ENCODE data around the gene RRP36.

DNA sequence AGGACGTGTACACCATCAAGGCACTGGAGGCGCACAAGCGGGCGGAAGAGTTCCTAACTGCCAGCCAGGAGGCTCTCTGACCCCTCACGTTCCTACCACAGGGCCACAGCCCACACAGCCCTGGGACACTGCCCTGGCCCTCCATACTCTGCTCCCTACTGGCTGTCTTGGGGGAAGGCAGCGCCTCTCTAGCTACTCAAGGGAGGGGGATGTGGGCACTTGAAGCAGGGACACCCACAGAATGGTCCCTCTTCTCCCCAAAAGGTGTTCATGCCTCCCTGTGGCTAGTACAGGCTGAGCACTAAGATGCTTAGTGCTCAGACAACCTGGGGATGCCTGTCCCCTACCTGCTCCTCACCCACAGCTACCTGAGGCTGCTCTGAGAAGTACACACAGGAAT lies 10.2 kb upstream of the RRP36 start:
- no peak for TF ChIP-seq CTCF (IDR thresholded peaks at IDR 0.05)
- TF ChIP-seq TAF1 (IDR thresholded peaks at IDR 0.05; ENCODE audit: borderline replicate concordance, low read depth, low read length): no peak
- no peak for TF ChIP-seq NRF1 (IDR thresholded peaks at IDR 0.05; ENCODE audit: low read depth, low read length)
- TF ChIP-seq MAX (IDR thresholded peaks at IDR 0.05; ENCODE audit: low read depth): no peak
- TF ChIP-seq, protein P1, sequence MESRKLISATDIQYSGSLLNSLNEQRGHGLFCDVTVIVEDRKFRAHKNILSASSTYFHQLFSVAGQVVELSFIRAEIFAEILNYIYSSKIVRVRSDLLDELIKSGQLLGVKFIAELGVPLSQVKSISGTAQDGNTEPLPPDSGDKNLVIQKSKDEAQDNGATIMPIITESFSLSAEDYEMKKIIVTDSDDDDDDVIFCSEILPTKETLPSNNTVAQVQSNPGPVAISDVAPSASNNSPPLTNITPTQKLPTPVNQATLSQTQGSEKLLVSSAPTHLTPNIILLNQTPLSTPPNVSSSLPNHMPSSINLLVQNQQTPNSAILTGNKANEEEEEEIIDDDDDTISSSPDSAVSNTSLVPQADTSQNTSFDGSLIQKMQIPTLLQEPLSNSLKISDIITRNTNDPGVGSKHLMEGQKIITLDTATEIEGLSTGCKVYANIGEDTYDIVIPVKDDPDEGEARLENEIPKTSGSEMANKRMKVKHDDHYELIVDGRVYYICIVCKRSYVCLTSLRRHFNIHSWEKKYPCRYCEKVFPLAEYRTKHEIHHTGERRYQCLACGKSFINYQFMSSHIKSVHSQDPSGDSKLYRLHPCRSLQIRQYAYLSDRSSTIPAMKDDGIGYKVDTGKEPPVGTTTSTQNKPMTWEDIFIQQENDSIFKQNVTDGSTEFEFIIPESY (IDR thresholded peaks at IDR 0.05; ENCODE audit: borderline replicate concordance, low read depth): no peak
- TF ChIP-seq SMC3 (IDR thresholded peaks at IDR 0.05; ENCODE audit: low read depth, low read length): no peak
- no peak for TF ChIP-seq TCF12 (IDR thresholded peaks at IDR 0.05)

Measured in SK-N-SH (cell line).